ENCODE measurements around the gene ATP2B3. TPM values are rescaled to one million over a fixed set of nuclear protein-coding genes. Genes with fewer than 3 reads are reported as not detected.

Gene ATP2B3
- total RNA-seq, 1 donor from 2014 or later: 0.12 TPM

- intact Hi-C loops (cut with micrococcal nuclease): loop anchor here (1.0 to 2.0 kb wide), 5 partner anchors 11 to 58 kb away; partner anchors contain the start of genes CCNQ and DUSP9
Observed at GRCh38 chrX:153609917-153610835, 92.7 kb downstream of the ATP2B3 start.

GRCh38 chrX:153610836-153611213, 93.4 kb downstream of the ATP2B3 start:
- intact Hi-C loops (cut with micrococcal nuclease): loop anchor here (1.0 to 2.0 kb wide), 5 partner anchors 12 to 57 kb away; partner anchors contain the start of genes CCNQ and DUSP9

GRCh38 chrX:153611298-153612095, 94.1 kb downstream of the ATP2B3 start:
- intact Hi-C loops (cut with micrococcal nuclease): loop anchor here (2.0 kb wide), 1 partner anchor 57 kb away; no protein-coding TSS in a partner anchor

DNA sequence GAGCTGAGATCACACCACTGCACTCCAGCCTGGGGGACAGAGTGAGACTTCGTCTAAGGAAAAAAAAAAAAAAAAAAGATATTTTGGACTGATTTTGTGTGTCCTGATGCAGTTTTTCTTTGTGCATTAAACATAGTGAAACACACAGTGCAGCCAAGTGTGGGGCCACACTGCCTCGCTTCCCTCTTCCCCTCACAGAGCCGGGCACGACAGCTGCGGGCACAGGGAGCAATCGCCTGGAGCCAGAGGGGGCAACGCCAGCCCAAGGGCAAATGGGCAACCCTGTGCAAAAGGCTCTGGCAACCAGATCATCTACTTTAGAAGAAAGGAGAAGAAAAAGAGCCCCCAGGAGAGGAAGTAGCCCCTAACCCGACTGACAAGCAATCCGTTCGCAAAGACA, 95.0 kb downstream of the ATP2B3 start:
- intact Hi-C loops (cut with micrococcal nuclease): no loop called here

- intact Hi-C loops (cut with micrococcal nuclease): no loop called here
Observed at GRCh38 chrX:153614818-153615217, 97.4 kb downstream of the ATP2B3 start.

GRCh38 chrX:153620576-153620975, 103.1 kb downstream of the ATP2B3 start:
- intact Hi-C loops (cut with micrococcal nuclease): no loop called here

- intact Hi-C loops (cut with micrococcal nuclease): no loop called here
Observed at GRCh38 chrX:153621949-153622598, 104.6 kb downstream of the ATP2B3 start.

- intact Hi-C loops (cut with micrococcal nuclease): no loop called here
Observed at GRCh38 chrX:153622661-153623309, 105.3 kb downstream of the ATP2B3 start.

DNA sequence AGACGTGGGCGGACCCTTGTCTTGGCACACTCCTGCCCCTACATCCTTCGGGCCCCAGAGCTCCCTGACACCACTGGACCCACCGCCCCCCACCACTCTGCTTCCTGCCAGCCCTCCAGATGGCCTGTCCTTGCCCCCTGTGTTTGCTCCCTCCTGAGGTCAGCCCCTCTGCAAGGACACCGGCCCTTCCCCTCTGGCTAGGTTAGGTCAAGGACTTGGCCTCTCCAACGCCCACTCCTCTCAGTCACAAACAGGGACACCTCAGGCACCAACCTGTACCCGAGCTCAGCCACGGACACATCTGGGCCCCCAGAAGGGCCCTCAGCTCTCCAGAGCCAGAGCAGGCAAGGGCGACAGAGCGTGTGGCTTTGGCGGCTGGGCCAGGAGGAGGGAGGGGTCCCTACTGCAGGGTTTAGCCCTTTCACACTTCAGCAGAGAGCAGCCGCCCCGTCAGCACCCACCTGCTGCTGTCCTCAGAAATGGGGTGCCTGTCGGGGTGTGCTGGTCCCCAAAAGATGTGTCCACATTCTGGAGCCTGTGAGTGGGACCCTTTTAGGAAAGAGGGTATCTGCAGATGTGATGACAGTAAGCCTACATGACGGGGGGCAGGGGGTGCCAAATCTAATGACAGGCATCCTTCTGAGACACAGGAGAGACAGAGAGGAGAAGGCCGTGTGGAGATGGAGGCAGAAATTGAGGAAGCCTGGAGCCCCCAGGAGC, 106.0 kb downstream of the ATP2B3 start:
- intact Hi-C loops (cut with micrococcal nuclease): no loop called here

DNA sequence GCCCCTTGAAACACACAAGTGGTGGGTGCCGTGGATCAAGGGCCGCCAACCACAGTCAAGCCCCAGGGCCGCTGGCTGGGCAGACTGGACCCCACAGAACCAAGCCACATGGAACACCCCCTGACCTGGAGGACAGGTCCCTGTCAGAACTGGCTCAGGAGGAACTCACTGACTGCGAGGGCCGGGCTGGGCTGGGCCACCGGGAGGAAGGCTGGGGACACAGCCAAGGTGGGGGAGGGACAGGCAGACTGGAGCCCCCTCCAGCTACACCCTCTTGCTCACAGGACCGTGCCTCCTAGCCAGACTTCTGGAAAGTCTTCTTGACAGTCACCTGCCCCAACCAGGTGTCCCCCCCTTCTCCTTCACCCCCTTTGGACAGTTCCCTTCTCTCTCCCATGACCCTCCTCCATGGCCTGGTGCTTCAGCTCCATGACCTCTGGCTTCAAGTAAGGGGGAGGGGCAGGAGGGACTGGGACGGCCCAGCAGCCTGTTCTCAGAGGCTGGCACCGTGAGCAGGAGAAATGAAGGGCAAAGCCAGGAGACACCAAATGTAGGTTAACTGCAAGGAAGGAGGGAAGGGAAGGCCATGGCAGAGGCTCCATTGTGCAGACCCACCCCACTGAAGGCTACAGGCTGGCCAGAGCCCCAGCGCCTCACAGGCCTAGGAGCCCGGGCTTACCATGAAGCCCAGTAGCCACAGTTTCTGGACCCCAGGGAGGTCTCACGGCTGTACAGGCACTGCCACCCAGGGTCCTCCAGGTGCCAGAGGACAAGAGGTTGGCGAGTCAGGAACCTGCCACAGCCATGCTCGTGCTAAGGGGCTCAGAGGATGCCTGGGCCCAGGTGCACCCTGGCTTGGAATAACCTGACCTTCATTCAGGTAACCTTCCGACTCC, 107.0 kb downstream of the ATP2B3 start:
- intact Hi-C loops (cut with micrococcal nuclease): no loop called here

- intact Hi-C loops (cut with micrococcal nuclease): no loop called here
Observed at GRCh38 chrX:153625271-153626024, 108.0 kb downstream of the ATP2B3 start.

- intact Hi-C loops (cut with micrococcal nuclease): no loop called here
Observed at GRCh38 chrX:153626025-153626633, 108.7 kb downstream of the ATP2B3 start.

DNA sequence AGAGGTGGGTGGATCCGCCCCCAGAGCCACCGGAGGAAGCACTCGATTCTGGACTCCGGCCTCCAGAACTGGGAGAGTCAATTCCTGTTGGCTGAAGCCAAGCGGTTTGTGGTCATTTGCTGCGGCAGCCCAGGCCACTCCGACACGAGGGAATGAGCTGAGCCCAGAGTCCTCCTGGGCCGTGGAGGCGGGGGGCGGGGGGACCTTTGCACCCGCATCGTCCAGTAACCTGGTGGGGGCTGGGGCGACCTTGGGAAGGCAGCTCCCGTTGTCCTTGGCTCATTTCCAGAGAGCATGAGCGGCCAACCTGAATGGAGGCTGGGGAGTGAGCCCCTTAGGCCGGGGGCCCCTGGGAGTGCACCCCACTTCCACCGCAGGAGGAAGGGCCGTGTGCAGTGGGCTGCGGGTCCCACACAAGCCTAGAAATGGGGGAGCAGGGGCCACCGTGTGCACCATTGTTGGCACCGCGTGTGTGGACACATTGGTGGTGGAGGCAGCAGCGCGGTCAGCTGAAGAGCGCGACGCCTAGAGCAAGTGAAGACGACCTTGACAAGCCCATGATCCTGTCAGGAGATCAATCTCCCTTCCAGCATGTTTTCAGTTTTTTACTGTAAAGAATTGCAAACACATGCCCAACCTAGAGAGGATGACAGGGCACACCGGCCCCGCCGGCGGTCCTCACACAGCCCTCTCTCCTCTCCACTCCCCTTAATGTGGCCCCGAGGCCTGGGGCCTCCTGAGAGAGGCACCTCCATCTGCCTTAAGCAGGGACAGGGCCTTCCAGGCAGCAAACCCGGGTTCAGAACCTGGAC, 109.6 kb downstream of the ATP2B3 start:
- intact Hi-C loops (cut with micrococcal nuclease): no loop called here

DNA sequence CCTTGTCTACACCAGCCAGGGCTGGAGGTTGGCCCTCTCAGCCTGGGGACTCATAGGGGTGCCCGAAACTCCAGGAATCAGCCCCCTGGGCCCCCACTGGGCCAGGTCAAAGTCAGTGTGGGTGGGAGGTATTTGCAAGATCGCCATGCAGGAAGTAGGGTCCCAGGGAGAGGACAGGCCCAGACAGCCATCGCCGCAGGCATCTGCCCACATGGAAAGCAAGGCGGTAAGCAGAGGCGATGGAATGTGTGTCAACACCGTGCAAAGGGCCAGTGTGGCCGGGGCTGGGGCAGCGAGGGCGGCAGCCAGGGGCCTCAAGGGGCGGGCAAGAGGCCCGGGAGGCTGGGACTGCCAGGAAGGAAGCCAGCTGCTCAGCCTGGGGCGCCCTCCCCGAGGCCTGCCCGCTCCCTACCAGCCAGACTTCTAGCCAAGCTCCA, 110.3 kb downstream of the ATP2B3 start:
- intact Hi-C loops (cut with micrococcal nuclease): no loop called here

DNA sequence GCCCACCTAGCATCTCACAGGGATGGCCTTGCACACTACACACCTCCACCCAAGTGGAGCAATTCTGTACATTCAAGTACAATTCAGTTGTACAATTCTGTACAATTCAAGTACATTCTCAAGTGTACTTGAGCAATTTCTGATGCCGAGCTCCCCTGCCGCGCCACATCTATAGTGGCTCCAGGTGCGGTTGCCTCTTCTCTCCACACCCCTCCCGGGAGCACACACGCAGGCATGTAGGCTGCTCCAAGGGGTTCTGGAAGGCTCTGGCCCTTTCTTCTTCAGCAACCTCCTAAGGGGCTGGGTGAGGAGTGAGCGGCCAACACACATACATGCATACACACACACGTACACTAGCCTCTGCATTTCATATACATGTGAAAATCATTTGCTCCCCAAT, 110.7 kb downstream of the ATP2B3 start:
- intact Hi-C loops (cut with micrococcal nuclease): no loop called here

GRCh38 chrX:153628665-153629064, 111.2 kb downstream of the ATP2B3 start:
- intact Hi-C loops (cut with micrococcal nuclease): no loop called here

DNA sequence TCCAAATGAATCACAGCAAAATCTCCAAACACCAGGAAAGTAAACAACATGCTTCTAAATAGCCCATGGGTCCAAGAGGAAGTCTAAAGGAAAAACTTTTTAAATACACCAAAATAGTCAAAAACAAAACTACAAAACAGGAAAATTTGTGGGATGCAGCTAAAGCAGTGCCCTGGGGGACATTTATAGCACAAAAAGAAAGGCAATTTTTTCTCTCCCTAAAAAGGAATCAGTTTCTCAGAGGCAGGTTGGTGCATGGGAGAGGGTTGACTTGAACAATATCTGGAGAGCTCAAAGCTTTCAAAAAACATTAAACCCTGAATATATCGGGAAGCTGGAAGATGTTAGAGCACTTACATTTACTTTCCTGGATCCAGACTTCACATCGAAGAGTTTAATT, 113.9 kb downstream of the ATP2B3 start:
- intact Hi-C loops (cut with micrococcal nuclease): no loop called here

All from T-helper 1 cell treated with Interleukin-12 subunit alpha and Interleukin-12 subunit beta and Interleukin-4 antibody, amounts not matched to agents 30 ng/mL and 1 ng/mL, for 36 hours (primary cell).